Activated CD8-positive, alpha-beta memory T cell treated with anti-CD3 and anti-CD28 coated beads for 4 hours (primary cell): ENCODE results near the gene ANAPC16.
"Not testable (repeated sequence)": the region's sequence is repeated elsewhere in the genome, so short reads cannot be mapped to it uniquely, and the experiment has no call there.

Source experiments
- DNase-seq, 2 donors: peaks; one replicate each; pipeline ENCODE4 v3.0.0-alpha.2; 2020; ENCODE audit warnings: low read depth in 2 of 2

ANAPC16 gene

DNA sequence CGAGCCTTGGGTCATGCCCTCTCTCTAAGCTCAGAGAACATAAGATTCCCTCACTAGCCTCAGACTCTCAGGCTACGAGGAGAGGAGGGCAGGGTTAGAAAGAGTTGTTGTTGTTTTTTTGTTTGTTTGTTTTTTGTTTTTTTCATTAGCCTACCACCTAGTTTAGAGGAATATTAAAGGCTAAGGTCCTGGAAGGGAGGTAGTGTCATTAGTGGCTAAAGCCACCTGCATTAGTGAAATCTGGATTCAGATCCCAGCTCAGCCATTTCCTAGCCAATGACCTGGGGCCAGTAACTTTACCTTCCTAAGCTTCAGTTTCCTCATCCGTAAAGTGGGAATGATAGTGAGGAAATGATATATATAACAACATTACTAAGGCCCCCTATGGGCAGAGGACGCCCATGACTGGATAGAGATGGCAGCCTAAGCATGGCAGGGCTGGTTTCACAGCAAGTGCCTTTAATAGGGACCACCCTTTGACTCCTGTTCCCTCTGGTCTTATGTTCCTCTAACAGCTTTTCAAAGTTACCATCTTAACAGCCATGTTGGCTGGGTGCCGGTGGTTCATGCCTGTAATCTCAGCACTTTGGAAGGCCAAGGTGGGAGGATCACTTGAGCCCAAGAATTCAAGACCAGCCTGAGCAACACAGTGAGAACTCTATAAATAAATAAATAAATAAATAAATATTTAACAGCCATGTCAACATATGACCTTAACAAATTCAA lies 63.0 kb downstream of the ANAPC16 start:
- no peak for DNase-seq

DNA sequence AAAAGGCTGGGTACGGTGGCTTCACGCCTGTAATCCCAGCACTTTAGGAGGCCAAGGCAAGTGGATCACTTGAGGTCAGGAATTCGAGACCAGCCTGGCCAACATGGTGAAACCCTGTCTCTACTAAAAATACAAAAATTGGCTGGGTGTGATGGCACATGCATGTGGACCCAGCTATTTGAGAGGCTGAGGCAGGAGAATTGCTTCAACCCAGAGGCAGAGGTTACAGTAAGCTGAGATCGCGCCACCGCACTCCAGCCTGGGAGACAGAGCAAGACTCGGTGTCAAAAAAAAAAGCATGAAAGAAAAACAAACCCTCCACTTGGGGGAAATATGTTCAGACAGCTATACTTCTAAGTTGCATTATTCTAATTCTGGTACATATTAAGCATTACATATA lies 63.8 kb downstream of the ANAPC16 start:
- not testable (repeated sequence) for DNase-seq

DNA sequence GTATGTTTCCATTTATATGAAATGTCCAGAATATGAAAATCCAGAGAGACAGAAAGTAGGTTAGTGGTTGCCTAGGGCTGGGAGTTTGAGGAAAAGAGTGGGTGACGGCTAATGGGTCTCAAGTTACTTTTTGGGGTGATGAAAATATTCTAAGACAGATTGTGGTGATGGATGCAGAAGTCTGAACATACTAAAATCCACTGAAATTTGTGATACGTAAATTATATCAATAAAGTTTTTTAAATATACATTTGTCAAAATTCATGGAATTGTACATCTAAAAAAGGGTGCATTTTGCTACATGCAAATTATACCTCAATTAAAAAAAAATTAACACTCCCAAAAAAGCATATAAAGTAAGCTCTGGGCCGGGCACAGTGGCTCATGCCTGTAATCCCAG lies 67.3 kb downstream of the ANAPC16 start:
- no peak for DNase-seq
